NCI-H460 (cell line): ENCODE data around the gene MTPN. TPM values are rescaled to one million over a fixed set of nuclear protein-coding genes. Genes with fewer than 3 reads are reported as not detected.
A peak's percentile ranks its signal among the peaks of the same experiment; 100 is the strongest.

Experiments used
- DNase-seq: peaks from one replicate; pipeline ENCODE4 v3.0.0-alpha.2; 2016; ENCODE audit warnings: low read depth; ENCODE audit errors: extremely low read depth
- polyA plus RNA-seq: library from polyadenylated mRNA; depleted of rRNA; stranded (reverse); fragments of >200 nt; gene quantifications from 2 replicates; pipeline ENCODE4 v1.2.3, GENCODE V29; 2014; cell fraction: nucleus; rRNA removed
- total RNA-seq: library from RNA; depleted of rRNA; stranded (reverse); fragments of >200 nt; shearing (Covaris generic); gene quantifications from 2 replicates; pipeline ENCODE4 v1.2.3, GENCODE V29; 2014; rRNA removed

MTPN gene
- total RNA-seq, result 175 and 176 TPM in 2 replicates
- 44.3 and 70.3 TPM in 2 replicates for polyA plus RNA-seq

- peak; percentile 99 for DNase-seq
These were observed at the start of gene MTPN for GRCh38 chr7:135977007-135977741. TSS of gene MTPN (minus strand) at chr7:135977359. CDS start at chr7:135977100, 259 bp downstream.

- DNase-seq, result no peak
These were observed 49.0 kb upstream of the MTPN start for GRCh38 chr7:136026209-136026608.

GRCh38 chr7:136023134-136023869, 46.1 kb upstream of the MTPN start:
- DNase-seq, result no peak

DNA sequence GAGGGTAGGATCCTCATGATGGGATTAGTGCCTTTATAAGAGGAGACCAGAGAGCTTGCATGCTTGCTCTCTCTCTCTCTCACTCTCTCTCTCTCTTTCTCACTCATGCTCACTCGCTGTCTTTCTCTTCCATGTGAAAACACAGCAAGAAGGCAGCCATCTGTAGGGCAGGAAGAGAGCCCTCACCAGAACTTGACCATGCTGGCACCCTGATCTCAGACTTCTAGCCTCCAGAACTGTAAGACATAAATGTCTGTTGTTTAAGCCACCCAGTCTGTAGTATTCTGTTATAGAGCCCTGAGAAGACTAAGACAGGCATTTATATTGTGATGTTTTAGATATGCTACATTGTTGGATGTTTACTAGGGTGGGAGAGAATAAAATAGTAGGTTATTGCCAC, 43.4 kb upstream of the MTPN start:
- no peak for DNase-seq

DNA sequence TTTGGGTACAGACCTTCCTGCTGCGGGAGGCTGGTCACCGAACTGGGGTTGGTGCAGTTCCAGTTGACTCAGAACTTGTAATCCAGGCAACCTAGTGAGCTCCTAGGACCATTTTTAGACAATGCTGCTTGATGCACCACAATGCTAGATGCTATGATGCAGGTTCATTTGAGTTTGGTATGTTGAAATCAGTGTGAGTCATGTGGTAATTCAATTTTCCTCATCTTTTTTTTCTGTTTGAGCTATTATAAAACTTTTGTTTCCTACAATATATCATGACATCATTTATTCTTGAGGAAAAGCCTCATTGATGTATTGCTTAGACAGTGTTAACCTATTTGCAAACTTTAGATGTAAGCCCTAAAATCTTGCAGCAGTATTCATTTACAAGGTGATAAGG, 40.9 kb upstream of the MTPN start:
- no peak for DNase-seq

DNA sequence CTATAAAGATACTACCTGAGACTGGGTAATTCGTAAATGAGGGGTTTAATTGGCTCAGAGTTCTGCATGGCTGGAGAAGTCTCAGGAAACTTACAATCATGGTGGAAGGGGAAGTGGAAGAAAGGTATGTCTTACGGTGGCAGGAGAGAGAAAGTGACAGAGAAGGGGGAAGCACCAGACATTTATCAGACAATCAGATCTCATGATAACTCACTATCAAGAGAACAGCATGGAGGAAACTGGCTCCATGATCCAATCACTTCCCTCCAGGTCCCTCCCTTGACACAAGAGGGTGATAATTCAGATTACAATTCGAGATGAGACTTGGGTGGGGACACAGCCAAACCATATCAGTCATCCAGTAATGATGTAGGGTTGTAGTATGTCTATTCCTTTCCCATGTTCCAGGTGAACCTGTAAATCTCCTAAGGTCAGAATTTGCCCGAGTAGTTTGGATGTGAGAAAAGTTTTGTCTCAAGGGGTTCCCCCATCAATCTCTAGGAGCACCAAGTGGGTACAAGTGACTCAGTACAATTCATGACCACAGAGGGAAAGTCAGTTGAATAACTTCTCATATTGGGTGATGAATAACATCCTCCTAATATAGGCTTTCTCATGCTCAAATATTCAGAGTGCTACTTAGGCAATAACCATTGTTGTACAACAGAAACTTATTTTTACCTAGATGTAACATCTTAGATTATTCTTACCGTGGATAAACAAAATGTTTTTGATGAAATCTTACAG, 39.7 kb upstream of the MTPN start:
- no peak for DNase-seq

DNA sequence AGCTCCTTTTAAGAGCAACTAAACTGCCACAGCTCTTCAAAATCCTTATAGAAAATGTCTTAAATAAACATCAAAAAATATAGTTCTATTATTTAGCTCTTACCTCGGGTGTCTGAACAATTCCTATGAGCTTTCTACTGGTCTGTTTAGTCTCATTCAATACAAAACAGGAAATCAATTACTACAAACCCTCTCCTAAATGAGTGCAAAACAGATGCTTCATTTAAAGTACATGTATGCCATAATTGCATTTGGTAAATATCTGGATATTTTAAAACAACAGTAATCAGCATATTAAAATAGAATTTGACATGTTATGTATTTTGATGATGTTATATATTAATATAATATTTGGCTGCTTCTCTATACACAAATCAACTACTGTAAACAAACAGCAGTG, 38.5 kb upstream of the MTPN start:
- DNase-seq, result no peak

- DNase-seq, result no peak
These were observed 37.5 kb upstream of the MTPN start for GRCh38 chr7:136014659-136015058.

DNA sequence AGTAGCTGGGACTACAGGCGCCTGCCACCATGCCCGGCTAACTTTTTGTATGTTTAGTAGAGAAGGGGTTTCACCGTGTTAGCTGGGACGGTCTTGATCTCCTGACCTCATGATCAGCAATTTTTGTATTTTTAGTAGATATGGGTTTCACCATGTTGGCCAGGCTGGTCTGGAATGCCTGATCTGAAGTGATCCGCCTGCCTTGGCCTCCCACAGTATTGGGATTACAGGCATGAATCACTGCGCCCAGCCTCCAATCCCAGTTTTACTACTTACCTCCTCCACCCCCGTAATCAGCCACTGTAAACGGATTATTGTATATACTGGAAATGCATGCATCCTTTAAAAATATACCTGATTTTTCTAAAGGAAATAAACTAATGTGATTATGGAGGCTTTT, 35.1 kb upstream of the MTPN start:
- DNase-seq, result no peak

DNA sequence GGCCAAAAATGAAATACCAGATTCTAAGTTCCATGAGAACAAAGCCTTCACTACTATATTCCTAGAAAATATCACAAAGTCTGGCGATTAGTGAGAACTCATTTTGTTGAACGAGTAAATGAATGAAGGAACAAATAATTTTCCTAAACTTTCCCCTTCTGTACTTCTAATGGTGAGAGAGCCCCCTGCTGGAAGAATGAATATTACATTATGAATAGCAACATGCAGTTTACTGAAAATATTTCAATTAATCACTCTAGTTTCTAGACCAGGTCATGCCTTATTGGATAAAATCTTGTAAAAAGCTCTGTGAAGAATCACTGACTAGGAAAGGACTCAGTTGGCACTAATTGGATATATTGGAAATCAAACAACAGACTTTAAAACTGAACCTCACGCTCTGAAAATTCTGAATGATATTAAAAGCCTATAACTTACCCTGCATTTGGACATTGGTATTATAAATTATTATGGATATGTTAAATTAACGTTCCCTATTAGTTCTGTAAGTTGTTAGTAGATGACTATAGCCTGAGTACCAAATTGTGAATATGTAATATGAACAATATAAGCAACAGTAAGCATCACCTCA, 32.4 kb upstream of the MTPN start:
- peak; percentile 44 for DNase-seq

GRCh38 chr7:136006208-136006607, 29.0 kb upstream of the MTPN start:
- no peak for DNase-seq

DNA sequence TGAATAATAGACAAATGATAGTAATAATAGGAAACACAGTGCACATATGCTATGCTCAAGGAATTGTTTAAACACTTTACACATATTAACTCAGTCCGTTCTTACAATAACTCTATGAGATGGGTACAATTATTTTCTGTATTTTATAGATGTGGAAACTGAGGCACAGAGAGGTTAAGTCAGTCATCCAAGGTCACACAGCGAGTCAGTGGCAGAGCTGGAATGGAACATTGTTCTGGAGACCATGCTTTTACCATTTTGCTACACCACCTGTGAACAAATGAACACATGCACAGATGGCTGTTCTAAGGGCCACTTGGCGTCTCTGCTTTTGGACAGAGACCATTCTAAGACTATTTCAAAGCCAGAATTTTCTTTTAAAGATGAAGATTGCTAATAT, 26.9 kb upstream of the MTPN start:
- no peak for DNase-seq

DNA sequence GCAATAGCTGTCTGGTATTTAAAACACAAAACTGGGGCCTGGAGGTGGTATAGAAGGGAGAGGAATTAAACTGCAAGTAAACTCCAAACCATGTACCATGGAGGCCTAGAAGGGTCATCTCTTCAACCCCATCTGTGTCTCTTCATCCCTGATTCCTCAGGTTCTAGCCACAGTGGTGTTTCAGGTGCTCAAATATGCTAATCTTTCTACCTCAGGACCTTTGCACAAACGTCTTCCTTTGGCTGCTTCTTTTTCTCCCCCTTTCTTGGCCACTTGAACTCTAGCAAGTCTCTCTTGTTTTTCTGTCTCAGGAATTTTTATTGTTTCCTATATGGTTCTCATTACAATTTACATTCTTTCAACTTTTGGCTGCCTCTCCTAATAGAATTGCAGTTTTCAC, 25.6 kb upstream of the MTPN start:
- no peak for DNase-seq

DNA sequence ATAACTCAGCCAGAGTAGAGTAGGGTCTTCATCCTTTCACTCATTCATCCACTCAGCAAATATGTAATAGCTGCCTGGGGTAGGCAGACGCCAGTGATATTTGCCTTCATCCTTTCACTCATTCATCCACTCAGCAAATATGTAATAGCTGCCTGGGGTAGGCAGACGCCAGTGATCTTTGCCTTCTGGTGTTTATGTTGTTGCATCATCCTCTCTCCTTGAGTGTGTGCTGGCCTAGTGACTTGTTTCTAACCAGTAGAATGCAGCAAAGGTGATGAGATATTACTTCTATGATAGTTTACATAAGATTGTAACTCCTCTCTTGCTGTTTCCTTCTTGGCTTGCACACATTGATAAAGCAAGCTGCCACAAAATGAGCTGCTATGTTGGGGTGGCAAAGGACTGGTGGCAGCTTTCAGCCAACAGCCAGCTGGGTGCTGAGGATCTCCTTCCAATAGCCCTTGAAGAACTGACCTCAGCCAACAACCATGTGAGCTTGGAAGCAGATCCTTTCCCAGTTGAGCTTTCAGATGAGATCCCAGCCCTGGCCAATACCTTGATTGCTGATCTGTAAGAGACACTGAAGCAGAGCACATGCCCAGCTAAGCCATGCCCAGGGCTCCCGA, 23.2 kb upstream of the MTPN start:
- no peak for DNase-seq

GRCh38 chr7:135998081-135998480, 20.9 kb upstream of the MTPN start:
- DNase-seq, result no peak

DNA sequence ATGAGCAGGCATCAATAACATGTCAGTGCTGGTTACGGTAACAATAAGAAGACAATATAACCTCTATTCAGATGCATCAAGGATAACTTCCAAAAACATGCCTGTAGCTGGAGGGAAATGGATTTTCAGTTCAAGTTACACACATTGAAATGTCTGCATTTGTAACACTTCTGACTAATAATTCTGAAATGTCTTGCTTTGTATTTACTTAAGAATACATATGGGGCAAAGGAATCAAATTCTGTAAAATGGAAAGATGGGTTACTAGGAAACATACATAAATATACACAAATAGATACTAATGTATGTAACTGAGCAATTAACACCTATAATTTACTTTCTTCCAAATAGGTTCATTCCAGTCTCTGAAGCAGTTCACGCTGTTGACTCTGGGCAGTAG, 18.6 kb upstream of the MTPN start:
- DNase-seq, result no peak

DNA sequence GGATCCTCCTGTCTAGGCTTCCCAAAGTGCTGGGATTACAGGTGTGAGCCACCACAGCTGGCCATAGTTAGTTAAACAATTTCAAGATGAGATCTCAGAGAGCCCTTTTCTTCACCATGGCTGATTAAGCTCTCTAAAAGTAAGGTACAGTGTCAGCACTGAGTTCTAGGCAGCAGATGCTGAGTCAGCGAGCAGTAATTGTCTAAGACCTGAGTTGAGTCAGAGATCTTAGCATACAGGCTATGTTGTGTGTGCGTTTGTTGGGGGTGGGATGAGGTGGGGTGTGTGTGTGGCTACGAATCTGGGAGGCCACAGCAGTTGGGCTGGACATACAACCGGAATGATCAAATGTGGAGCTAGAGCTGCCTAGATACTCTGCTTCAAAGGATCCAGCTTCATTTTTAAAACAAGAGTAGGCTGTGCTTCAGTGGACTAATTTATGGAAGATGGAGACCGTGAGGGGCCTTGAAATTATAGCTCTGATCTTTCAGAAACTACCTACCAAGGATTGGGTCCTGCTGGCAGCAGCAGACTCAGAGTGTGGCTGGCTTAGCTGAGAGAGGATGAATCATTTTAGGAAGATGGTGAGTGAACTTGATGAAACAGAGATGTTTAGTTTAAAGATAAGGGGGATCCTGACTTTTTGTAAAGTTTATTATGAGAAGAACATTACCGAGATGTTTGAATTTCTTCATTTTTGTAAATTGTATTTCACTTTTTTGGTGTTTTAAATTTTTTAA, 17.5 kb upstream of the MTPN start:
- DNase-seq, result no peak

DNA sequence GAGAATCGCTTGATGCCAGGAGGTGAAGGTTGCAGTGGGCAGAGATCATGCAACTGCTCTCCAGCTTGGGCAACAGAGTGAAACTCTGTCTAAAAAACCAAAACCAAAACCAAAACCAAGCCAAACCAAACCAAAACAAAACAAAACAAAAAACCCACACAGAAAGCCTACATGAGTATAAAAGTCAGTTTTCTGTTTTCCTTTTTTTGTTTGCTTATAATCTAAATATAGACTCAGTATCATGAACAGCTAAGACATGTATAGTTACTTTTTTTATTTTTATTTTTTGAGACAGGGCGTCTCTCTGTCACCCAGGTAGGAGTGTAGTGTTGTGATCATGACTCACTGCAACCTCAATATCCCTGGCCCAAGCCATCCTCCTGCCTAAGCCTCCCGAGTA, 16.8 kb upstream of the MTPN start:
- no peak for DNase-seq

- no peak for DNase-seq
These were observed 14.7 kb upstream of the MTPN start for GRCh38 chr7:135991906-135992305.

DNA sequence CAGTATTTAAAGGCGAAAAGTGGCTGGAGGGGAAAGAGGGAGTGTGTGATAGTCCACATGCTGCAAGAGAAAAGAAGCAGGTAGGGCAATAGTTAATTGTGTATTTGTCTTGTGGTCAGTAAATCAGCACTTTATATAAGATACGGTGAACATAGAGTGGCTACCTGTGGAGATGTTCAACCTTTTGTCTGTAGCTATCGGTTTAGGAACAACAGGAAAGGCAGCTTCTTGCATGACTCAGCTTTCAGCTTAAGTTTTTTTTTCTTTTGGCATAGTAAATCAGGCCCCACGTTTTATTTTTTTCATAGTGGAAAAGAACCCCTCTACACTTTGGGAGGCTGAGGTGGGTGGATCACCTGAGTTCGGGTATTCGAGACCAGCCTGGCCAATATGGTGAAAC, 14.2 kb upstream of the MTPN start:
- no peak for DNase-seq
